Caco-2 (cell line): ENCODE results near the gene DISP3. TPM values are rescaled to one million over a fixed set of nuclear protein-coding genes. Genes with fewer than 3 reads are reported as not detected.

Experiments used
- BruUV-seq: library from RNA; stranded (reverse); fragments of 400-500 nt; replicated peaks from 2 replicates; lab custom pipeline; 2021; lab: Mats Ljungman, UMichigan
- CTCF ChIA-PET: fragments of 300-600 bp; sonication (Branson Sonifier 250); formaldehyde crosslinking; loops from one replicate; lab custom pipeline; 2022; ENCODE audit warnings: antibody characterized with exemption; lab: Charles Lee
- POLR2A ChIA-PET: fragments of 300-600 bp; sonication (Branson Sonifier 250); formaldehyde crosslinking; loops from one replicate; lab custom pipeline; 2022; ENCODE audit warnings: antibody characterized with exemption; lab: Charles Lee
- DNase-seq, 2 experiments: peaks; one replicate each; pipeline versions ENCODE4 v3.0.0 to v3.0.0-alpha.2; 2020 to 2022
- H3K27me3 ChIP-seq: replicated peaks from 2 replicates; pipeline ENCODE4 v1.6.0; 2011; ENCODE audit warnings: low read length; ENCODE audit not compliant: control insufficient read depth, insufficient read depth
- H3K36me3 ChIP-seq: 2 replicates; pipeline ENCODE4 v1.5.1; 2011; ENCODE audit warnings: low read length; ENCODE audit not compliant: control insufficient read depth, insufficient read depth
- H3K4me1 ChIP-seq: fragments of 250-450 bp; sonication (Bioruptor Pico); 2 replicates; pipeline ENCODE4 v1.5.1; 2020; ENCODE audit warnings: mild to moderate bottlenecking
- H3K4me3 ChIP-seq: 2 replicates; pipeline ENCODE4 v1.5.1; 2011; ENCODE audit warnings: low read depth, mild to moderate bottlenecking, control low read depth, low read length
- H3K9me3 ChIP-seq: fragments of 250-450 bp; sonication (Bioruptor Pico); 2 replicates; pipeline ENCODE4 v1.5.1; 2020; ENCODE audit warnings: mild to moderate bottlenecking, moderate library complexity
- H3K27ac Mint-ChIP-seq: one replicate; pipeline ENCODE4 v1.8.0; 2022; ENCODE audit warnings: mixed read lengths; ENCODE audit not compliant: unreplicated experiment
- H3K27me3 Mint-ChIP-seq: one replicate; pipeline ENCODE4 v1.8.0; 2022; ENCODE audit warnings: mixed read lengths; ENCODE audit not compliant: insufficient read depth, unreplicated experiment
- H3K36me3 Mint-ChIP-seq: one replicate; pipeline ENCODE4 v1.8.0; 2022; ENCODE audit warnings: mild to moderate bottlenecking, mixed read lengths; ENCODE audit not compliant: insufficient read depth, unreplicated experiment
- H3K4me1 Mint-ChIP-seq: one replicate; pipeline ENCODE4 v1.8.0; 2022; ENCODE audit warnings: low read depth, mixed read lengths; ENCODE audit not compliant: unreplicated experiment
- H3K4me3 Mint-ChIP-seq: one replicate; pipeline ENCODE4 v1.8.0; 2022; ENCODE audit warnings: mild to moderate bottlenecking, moderate library complexity, mixed read lengths; ENCODE audit not compliant: unreplicated experiment
- H3K9me3 Mint-ChIP-seq: one replicate; pipeline ENCODE4 v1.8.0; 2022; ENCODE audit warnings: mixed read lengths; ENCODE audit not compliant: unreplicated experiment
- intact Hi-C: fragments of 100-400 bp; cut with micrococcal nuclease; formaldehyde crosslinking; loops from one replicate; pipeline ENCODE4 v1.10.0; 2022; ENCODE audit not compliant: unreplicated experiment
- total RNA-seq: library from RNA; stranded (reverse); gene quantifications from 2 replicates; pipeline ENCODE4 v1.2.3, GENCODE V29; 2022
- TF ChIP-seq, protein P1 (sequence below), 2 experiments: fragments of 200-600 bp in 1 of 2; IDR thresholded peaks; 1 replicate in 1 of 2; 2 replicates in 1 of 2; pipeline versions ENCODE4 v1.5.1 to v1.8.0; 2011 to 2022; ENCODE audit warnings: antibody characterized with exemption in 1 of 2, control low read depth in 1 of 2, inconsistent platforms in 1 of 2, low read depth in 1 of 2, low read length in 1 of 2, mild to moderate bottlenecking in 1 of 2, moderate library complexity in 1 of 2; ENCODE audit not compliant: insufficient read depth in 1 of 2, severe bottlenecking in 1 of 2, unreplicated experiment in 1 of 2

Gene DISP3
- total RNA-seq, 1 experiment from 2014 or later = 1.1 TPM

DNA sequence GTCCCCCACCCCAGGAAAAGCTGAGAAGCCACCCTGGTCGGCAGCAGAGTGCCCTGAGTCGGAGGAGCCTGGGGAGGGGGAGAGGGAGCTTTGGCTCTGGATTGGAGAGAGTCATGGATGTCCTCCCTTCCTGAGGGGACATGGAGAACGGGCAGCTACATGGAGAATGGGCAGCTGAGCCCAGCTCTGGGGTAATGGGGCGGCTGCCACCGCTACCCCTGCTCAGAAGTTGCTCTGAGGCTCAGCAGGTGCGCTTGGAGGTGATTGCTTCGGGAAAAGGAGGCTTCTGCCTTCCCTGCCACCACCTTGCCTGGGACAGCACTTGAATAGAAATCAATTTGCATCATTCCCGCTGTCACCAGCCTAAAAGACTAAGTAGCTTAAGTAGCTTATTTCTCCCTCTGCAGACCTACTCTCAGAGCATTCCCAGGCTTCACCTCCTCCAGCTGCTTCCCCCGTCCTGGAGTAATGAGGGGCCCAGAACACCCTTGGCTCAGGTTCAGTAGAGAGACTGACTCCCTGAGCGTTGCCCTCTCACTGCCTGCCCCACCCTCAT is 8.3 kb downstream of the DISP3 start:
- Histone ChIP-seq H3K9me3 (no peaks in the 10 kb centered on the region), H3K36me3 (no peaks in the 10 kb centered on the region), H3K4me1 (peaks cover 7% of the 10 kb centered on the region; the same call in 1 of the 2 replicates), H3K27me3 (no peaks in the 10 kb centered on the region), H3K4me3 (no peak overlapping the region)
- no TSS peak for BruUV-seq
- ChIA-PET POLR2A (no interaction called here), CTCF (no interaction called here)
- intact Hi-C loops = no loop called here
- Mint-ChIP-seq H3K9me3 (no peaks in the 10 kb centered on the region), H3K36me3 (no peaks in the 10 kb centered on the region), H3K27me3 (peaks cover 9% of the 10 kb centered on the region), H3K27ac (no peak overlapping the region), H3K4me3 (no peak overlapping the region), H3K4me1 (peaks cover 8% of the 10 kb centered on the region)
- TF ChIP-seq, protein P1, sequence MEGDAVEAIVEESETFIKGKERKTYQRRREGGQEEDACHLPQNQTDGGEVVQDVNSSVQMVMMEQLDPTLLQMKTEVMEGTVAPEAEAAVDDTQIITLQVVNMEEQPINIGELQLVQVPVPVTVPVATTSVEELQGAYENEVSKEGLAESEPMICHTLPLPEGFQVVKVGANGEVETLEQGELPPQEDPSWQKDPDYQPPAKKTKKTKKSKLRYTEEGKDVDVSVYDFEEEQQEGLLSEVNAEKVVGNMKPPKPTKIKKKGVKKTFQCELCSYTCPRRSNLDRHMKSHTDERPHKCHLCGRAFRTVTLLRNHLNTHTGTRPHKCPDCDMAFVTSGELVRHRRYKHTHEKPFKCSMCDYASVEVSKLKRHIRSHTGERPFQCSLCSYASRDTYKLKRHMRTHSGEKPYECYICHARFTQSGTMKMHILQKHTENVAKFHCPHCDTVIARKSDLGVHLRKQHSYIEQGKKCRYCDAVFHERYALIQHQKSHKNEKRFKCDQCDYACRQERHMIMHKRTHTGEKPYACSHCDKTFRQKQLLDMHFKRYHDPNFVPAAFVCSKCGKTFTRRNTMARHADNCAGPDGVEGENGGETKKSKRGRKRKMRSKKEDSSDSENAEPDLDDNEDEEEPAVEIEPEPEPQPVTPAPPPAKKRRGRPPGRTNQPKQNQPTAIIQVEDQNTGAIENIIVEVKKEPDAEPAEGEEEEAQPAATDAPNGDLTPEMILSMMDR (IDR thresholded peaks at IDR 0.05; ENCODE audit: insufficient read depth in 1 of 2, low read depth in 1 of 2, low read length in 1 of 2, severe bottlenecking in 1 of 2, unreplicated experiment in 1 of 2) = no peak
- no peak for DNase-seq

DNA sequence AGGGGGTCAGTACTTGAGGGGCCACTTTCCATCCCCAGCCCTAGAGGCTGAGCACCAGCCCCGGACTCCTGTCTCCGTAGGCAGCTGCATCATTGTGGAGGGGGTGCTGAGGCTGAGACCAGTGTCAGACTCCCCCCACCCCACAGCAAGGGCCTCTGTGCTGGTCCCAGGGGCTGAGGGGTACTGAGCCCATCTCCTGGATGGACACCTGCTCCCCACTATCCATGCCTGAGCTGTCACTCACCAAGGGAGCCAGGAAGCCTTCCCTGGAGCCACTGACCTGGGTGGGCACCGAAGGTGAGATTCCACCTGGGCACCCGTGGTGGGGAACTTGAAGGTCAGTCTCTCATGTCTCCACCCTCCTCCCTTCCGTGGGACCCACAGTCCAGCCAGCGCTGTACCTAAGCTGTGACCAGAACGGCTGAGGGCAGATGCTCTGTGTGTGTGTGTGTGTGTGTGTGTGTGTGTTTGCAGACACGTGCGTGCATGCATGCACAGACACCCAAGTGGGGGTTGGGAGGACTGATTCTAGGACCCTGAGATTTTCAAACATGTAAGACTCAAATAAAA is 9.3 kb downstream of the DISP3 start:
- POLR2A ChIA-PET = no interaction called here
- no peak overlapping the region for H3K4me3 ChIP-seq
- Mint-ChIP-seq H3K27me3 (peaks cover 9% of the 10 kb centered on the region), H3K36me3 (no peaks in the 10 kb centered on the region), H3K4me3 (no peak overlapping the region), H3K27ac (no peak overlapping the region), H3K9me3 (no peaks in the 10 kb centered on the region), H3K4me1 (peaks cover 8% of the 10 kb centered on the region)
- no peaks in the 10 kb centered on the region for H3K27me3 ChIP-seq
- TF ChIP-seq, protein P1 (IDR thresholded peaks at IDR 0.05; ENCODE audit: insufficient read depth in 1 of 2, low read depth in 1 of 2, low read length in 1 of 2, severe bottlenecking in 1 of 2, unreplicated experiment in 1 of 2) = no peak
- H3K36me3 ChIP-seq = no peaks in the 10 kb centered on the region
- CTCF ChIA-PET = interaction anchor here (0.7 kb wide), 1 partner anchor 38 kb away, joined by 3 read pairs; no protein-coding TSS in a partner anchor
- no TSS peak for BruUV-seq
- H3K9me3 ChIP-seq = no peaks in the 10 kb centered on the region
- peaks cover 7% of the 10 kb centered on the region; the same call in 1 of the 2 replicates for H3K4me1 ChIP-seq
- DNase-seq = no peak
- intact Hi-C loops = no loop called here

DNA sequence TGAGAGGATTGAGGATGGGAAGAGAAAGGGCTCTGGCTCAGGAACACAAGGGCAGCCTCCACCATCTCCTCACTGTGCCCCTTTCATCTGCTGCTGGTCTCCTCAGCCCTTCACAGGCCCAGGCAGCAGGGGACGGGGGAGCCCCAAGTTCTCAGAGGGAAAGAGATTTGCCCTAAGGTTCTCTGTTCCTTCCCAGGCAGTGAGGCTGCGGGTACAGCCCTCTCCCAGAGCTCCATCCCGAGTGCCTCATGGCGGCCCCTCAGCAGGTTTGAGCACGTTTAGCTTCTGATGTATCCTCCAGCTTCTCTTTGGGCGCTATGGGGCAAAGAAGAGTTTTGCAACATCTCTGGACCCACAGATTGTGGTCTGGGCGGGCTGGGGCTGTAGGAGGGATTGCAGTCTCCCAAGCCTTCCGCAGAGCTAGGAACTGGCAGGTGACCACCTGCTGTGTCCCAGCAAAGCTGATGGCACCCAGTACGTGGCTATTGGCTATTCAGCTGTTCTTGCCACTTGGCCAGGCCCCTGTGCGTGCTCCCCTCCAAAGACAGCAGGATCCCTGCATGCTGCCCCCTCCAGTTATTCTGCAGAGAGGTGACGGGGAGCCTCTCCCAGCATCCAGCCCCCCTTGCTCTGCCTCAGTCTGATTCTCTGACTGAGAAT is 10.1 kb downstream of the DISP3 start:
- peaks cover 9% of the 10 kb centered on the region for H3K27me3 Mint-ChIP-seq
- Histone ChIP-seq H3K4me1 (peaks cover 7% of the 10 kb centered on the region; the same call in 1 of the 2 replicates), H3K4me3 (no peak overlapping the region), H3K9me3 (no peaks in the 10 kb centered on the region), H3K27me3 (no peaks in the 10 kb centered on the region), H3K36me3 (no peaks in the 10 kb centered on the region)
- intact Hi-C loops = no loop called here
- H3K36me3 Mint-ChIP-seq = no peaks in the 10 kb centered on the region
- no peak for DNase-seq
- TF ChIP-seq, protein P1 (IDR thresholded peaks at IDR 0.05; ENCODE audit: insufficient read depth in 1 of 2, low read depth in 1 of 2, low read length in 1 of 2, severe bottlenecking in 1 of 2, unreplicated experiment in 1 of 2) = no peak
- no peak overlapping the region for H3K27ac Mint-ChIP-seq
- H3K9me3 Mint-ChIP-seq = no peaks in the 10 kb centered on the region
- BruUV-seq = no TSS peak
- ChIA-PET POLR2A (no interaction called here), CTCF (interaction anchor here (0.7 to 1.1 kb wide), 2 partner anchors 8 to 39 kb away, joined by 3 read pairs; no protein-coding TSS in a partner anchor)
- no peak overlapping the region for H3K4me3 Mint-ChIP-seq
- H3K4me1 Mint-ChIP-seq = peaks cover 8% of the 10 kb centered on the region
